ENCODE results near the gene ZSCAN5B.
A peak's percentile ranks its signal among the peaks of the same experiment; 100 is the strongest.
"Not testable (repeated sequence)": the region's sequence is repeated elsewhere in the genome, so short reads cannot be mapped to it uniquely, and the experiment has no call there.

Gene ZSCAN5B, protein sequence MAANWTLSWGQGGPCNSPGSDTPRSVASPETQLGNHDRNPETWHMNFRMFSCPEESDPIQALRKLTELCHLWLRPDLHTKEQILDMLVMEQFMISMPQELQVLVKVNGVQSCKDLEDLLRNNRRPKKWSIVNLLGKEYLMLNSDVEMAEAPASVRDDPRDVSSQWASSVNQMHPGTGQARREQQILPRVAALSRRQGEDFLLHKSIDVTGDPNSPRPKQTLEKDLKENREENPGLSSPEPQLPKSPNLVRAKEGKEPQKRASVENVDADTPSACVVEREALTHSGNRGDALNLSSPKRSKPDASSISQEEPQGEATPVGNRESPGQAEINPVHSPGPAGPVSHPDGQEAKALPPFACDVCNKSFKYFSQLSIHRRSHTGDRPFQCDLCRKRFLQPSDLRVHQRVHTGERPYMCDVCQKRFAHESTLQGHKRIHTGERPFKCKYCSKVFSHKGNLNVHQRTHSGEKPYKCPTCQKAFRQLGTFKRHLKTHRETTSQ

DNA sequence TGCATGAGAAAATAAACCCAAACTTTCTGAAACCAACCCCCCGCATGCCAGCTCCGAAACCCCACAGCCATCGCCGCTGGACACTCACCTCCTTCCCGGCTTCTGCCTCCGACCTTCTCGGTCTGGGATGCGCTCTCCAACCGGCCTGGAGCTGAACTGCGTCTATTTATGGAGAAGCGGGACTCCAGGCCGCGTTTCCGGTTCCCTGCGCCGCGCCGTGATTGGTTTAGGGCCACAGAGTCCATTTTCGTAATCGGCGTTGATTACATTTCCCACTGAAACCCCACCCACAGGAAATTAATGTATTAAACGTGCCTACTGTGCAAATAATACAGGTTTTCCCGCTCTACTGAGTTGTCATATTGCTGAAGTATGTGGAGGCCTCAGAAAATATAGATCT, at the start of gene ZSCAN5B:
Gene ZSCAN5B, minus strand, starts transcription at position 138 of the 400 bp plus-strand sequence. CDS start 4,731 bp downstream, outside the sequence.
- DNase-seq (ENCODE audit: low read depth): not testable (repeated sequence)

DNA sequence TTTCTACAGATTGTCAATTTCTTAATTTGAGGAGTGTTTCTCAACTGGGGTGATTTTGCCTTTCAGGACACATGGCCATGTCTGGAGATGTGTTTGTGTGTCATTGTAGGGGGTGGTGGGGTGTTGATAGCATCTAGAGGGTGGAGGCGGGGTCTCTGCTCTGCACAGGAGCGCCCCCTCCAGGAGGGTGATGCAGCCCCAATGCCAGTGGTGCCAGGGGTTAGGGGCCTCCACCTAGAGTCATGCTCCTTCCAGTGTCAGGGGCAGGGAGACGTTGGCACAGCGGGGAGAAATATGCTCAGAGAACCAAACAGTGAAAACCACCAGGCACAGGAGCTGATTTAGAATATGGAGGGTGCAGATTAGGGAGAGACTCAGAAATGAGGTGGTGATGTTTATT, 48.2 kb upstream of the ZSCAN5B start:
- DNase-seq (ENCODE audit: low read depth): not testable (repeated sequence)

DNA sequence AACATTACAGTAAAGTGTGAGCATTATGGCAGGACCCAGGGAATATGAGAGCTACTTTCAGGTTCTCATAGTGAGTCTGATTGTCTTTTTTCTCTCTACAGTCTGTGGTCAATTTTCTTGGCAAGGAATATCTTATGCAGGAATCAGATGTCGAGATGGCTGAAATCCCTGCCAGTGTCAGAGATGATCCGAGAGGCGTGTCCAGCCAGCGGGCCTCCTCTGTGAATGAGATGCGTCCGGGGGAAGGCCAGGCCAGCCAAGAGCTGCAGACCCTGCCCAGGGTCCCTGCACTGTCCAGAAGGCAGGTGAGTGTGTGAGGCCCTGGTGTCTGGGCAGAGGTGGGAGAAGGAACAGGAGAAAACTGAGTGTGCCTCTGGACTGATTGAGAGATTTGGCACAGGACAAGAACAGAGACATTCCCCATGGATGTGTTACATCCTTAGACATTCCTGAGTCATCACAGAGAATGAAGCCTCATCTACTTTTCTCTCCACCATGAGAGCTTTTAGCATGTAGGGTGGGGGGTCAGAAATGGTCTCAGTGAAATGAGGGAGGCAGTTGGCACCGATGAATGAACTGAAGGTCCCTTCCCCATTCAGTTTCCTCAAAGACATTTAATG, 47.6 kb upstream of the ZSCAN5B start:
- DNase-seq (ENCODE audit: low read depth): peak; percentile 13

DNA sequence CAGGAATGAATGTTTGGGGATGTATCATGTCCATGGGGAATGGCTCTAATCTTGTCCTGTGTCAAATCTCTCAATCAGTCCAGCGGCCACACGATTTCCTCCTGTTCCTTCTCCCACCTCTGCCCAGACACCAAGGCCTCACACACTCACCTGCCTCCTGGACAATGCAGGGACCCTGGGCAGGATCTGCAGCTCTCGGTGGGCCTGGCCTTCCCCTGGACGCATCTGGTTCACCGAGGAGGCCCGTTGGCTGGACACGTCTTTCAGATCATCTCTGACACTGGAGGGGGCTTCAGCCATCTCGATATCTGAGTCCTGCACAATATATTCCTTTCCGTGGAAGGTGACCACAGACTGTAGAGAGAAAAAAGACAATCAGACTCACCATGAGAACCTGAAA, 25.9 kb upstream of the ZSCAN5B start:
- no peak for DNase-seq (ENCODE audit: low read depth)

DNA sequence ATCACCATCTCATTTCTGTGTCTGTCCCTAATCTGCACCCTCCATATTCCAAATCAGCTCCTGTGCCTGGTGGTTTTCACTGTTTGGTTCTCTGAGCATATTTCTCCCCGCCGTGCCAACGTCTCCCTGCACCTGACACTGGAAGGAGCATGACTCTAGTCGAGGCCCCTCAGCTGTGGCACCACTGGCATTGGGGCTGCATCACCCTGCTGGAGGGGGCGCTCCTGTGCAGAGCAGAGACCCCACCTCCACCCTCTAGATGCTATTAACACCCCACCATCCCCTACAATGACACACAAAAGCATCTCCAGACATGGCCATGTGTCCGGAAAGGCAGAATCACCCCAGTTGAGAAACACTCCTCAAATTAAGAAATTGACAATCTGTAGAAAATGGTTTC, 25.3 kb upstream of the ZSCAN5B start:
- DNase-seq (ENCODE audit: low read depth): no peak

DNA sequence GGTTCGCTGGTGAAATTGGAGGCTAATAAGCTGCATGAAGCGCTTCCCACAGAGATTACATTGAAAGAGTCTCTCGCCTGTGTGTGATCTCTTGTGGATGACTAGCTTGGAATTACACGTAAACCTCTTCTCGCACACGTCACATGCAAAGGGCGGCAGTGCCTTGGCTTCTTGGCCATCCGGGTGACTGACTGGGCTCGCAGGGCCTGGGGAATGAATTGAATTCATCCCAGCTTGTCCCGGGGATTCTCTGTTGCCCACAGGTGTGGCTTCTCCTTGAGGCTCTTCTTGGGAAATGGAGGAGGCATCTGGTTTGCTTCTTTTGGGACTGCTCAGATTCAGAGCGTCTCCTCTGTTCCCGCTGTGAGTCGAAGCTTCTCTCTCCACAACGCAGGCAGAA, 24.3 kb upstream of the ZSCAN5B start:
- DNase-seq (ENCODE audit: low read depth): no peak

DNA sequence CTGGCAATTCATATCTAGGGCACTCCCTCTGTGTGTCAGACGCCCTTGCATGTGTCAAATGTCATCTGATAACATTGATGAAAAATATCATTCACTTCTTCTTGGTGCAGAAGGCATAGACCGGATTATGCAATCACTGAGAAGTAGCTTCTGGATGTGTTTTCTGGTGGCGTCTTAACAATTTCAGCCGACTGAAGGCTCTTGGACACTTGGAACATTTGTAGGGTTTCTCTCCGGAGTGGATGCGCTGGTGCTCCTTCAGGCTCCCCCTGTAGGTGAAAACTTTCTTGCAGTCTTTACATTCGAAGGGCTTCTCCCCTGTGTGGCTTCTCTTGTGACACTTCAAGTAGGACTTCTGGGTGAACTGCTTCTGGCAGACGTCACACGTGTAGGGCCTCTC, 23.9 kb upstream of the ZSCAN5B start:
- DNase-seq (ENCODE audit: low read depth): not testable (repeated sequence)

DNA sequence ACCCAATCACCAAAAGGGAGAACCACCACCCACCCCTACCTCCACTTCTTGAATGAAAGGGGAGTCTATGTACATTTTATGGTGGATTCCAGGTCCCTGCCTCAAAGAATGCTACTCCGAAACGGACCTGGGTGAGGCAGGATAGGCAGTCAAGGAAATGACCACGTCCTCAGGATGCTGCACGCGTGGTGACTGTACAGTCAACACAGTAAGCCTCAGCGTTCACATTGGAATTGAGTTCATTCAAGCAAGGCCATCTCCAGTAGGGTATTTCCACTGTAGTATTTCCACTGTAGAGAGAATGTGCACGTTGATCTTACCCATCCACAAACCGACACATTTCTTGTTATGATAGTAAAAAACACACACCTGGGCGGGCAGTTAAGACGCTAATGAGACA, 21.4 kb upstream of the ZSCAN5B start:
- no peak for DNase-seq (ENCODE audit: low read depth)

DNA sequence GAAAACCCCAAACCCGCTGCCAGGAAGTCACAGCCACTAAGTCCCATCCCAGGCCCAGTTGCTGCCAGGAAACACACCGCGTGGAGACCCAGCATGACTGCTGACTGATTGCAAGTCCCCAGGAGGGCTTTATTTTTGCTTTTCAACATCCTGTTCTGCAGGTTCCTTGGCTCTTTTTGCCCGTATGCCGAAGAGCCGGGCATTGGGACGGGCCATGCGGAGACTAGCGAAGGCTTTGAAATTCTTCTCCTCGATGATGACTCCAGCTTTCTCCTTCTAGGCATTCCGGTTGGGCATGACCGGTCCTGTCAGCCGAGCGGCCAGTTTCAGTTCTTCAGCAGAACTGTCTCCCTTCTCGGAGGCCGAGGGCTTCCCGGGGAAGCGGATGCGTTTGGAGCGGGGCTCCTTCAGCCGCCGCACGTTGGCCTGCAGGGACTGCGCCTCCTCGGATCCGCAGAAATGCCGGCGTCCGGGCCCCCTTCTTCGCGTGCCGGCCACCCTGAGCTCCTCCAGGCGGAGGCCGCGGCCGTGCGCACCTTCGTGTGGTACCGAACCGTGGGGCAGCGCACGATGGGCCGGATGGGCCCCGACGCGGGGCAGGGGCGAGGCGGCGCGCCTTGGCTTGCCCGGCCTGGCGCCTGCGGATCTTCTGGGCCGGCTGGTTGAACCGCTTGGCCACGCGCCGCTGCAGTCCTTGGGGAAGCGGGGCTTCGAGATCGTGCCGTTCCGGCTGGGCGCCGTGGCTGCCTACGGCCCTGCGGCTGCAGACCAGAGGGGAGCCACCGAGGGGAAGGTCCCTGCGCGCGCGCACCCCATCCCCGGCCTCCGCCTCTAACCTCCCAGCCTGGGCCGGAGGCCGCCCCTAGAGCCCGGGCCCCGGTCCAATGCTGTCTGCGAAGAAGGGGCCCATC, 19.7 kb upstream of the ZSCAN5B start:
- DNase-seq (ENCODE audit: low read depth): peak; percentile 13

DNA sequence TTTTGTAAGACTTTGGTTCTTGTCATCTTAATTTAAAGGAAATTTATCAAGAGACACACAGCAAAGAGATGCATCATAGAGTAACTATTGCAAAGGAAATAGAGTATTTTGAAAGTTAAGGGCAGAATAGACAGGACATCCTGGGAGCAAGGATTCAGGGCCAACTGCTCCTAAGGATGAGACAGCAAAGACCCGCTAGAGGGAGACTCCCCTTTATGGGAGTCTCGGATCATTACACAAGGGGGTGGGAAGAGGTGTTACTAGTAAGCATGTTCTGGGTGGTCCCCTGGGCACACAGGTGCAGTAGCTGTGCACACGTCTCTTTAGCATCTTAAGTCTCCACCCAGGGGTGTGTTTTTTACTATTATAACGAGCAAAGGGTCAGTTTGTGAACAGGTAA, 14.1 kb upstream of the ZSCAN5B start:
- DNase-seq (ENCODE audit: low read depth): no peak

DNA sequence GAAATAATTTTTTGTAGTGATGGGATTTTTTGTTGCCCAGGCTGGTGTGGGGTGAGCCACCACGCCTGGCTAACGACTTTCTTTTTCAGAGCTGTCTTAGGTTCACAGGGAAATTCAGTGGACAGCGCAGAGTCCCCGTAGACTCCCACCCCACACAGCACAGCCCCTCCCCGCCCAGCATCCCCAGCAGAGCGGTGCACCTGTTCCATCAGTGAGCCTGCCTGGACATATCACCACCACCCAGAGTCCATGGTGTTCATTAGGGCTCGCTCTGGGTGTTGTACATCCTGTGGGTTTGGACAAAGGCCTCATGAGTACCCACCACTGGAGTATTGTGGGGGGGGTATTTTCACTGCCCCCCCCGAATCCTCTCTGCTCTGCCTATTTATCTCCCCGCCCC, 12.5 kb upstream of the ZSCAN5B start:
- DNase-seq (ENCODE audit: low read depth): not testable (repeated sequence)

DNA sequence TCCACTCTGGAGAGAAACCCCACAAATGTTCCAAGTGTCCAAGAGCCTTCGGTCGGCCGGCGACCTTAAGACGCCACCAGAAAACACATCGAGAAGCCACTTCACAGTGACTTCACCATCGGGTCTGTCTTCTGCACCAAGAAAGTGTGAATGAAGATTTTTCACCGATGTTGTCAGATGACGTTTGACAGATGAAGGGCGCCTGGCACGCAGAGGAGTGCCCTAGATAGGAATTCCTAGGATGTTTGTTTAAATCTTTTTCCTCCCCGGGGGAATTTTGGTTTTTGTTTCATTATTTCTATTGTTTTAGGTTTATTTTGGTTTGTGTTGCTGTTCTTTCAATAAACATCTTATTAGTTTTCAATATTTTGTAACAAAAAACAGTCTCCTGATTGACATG, 11.5 kb upstream of the ZSCAN5B start:
- DNase-seq (ENCODE audit: low read depth): no peak

DNA sequence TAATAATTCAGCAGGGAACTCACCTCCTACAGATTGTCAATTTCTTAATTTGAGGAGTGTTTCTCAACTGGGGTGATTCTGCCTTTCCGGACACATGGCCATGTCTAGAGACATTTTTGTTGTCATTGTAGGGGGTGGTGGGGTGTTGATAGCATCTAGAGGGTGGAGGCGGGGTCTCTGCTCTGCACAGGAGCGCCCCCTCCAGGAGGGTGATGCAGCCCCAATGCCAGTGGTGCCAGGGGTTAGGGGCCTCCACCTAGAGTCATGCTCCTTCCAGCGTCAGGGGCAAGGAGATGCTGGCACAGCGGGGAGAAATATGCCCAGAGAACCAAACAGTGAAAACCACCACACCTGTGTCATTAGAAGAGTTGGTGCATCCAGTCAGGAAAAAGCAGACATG, 10.0 kb upstream of the ZSCAN5B start:
- not testable (repeated sequence) for DNase-seq (ENCODE audit: low read depth)

DNA sequence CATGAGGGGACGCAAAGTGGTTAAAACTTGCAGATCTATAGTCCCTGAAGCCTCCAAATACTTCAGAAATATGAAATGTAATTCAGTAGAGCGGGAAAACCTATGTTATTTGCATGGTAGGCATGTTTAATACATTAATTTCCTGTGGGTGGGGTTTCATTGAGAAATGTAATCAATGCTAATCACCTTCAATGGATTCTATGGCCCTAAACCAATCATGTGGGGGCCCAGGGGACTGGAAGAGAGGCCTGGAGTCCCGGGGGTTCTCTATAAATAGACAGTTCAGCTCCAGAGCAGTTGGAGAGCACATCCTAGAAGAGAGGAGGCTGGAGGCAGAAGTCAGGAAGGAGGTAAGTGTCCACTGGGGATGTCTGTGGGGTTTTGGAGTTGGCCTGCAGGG, 4.4 kb upstream of the ZSCAN5B start, which contains the start of gene ZSCAN5C:
Gene ZSCAN5C, plus strand, starts transcription at position 301 of the 400 bp plus-strand sequence. CDS start 3,641 bp downstream, outside the sequence.
- DNase-seq (ENCODE audit: low read depth): no peak

DNA sequence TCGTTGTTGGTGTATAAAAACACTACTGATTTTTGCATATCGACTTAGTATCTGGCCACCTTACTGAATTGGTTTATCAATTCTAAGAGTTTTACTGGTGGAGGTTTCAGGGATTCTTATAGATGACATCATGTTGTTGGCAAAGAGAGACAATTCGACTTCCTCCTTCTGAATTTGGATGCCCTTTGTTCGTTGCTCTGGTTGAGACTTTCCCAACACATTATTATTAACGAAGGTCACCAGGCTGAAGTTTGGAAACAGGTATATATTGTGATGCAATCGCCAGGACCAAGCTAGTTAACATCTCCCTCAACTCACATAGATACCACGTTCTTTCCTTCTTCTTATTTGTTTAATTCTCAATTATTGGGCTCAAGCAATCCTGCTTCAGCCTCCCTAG, 2.1 kb upstream of the ZSCAN5B start:
- DNase-seq (ENCODE audit: low read depth): no peak

DNA sequence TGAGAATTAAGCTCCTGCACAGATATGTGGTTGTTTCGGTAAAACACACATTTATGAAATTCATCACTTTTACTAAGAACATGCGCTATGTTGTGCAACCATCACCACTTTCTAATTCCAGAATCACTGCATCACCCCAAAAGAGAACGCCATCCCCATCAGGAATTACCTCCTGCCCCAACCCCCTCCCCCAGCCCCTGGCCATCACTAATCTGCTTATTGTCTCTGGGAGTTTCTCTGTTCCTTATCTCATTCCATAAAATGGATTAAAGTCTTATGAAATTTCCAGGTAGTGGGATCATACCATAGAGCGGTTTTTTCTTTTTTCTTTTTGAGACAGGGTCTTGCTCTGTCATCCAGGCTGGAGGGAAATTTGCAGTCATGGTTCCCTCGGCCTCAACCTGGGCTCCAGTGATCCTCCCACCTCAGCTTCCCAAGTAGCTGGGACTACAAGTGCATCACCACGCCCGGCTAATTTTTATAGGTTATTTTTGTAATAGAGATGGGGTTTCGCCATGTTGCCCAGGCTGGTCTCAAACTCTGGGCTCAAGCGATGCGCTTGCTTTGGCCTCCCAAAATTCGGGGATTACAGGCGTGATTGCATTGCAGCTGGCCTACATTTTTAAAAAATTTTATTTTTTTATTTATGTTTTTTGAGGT, 3.5 kb downstream of the ZSCAN5B start:
- no peak for DNase-seq (ENCODE audit: low read depth)

DNA sequence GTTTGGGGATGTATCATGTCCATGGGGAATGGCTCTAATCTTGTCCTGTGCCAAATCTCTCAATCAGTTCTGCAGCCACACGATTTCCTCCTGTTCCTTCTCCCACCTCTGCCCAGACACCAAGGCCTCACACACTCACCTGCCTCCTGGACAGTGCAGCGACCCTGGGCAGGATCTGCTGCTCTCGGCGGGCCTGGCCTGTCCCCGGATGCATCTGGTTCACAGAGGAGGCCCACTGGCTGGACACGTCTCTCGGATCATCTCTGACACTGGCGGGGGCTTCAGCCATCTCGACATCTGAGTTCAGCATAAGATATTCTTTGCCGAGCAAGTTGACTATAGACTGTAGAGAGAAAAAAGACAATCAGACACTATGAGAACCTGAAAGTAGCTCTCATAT, 5.9 kb downstream of the ZSCAN5B start:
- no peak for DNase-seq (ENCODE audit: low read depth)

DNA sequence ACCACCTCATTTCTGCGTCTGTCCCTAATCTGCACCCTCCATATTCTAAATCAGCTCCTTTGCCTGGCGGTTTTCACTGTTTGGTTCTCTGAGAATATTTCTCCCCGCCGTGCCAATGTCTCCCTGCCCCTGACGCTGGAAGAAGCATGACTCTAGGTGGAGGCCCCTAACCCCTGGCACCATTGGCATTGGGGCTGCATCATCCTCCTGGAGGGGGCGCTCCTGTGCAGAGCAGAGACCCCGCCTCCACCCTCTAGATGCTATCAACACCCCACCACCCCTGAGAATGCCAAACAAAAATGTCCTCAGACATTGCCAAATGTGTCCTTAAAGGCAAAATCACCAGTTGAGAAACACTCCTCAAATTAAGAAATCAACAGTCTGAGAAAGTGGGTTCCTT, 6.5 kb downstream of the ZSCAN5B start:
- no peak for DNase-seq (ENCODE audit: low read depth)

DNA sequence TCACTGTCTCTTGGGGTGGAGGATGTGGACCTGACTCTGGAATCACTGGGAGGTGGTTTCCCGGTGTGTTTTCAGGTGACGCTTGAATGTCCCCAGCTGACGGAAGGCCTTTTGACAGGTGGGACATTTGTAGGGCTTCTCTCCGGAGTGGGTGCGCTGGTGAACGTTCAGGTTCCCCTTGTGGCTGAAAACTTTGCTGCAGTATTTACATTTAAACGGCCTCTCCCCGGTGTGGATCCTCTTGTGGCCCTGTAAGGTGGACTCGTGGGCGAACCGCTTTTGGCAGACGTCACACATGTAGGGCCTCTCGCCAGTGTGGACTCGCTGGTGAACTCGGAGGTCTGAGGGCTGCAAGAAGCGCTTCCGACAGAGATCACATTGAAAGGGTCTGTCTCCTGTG, 7.8 kb downstream of the ZSCAN5B start:
- no peak for DNase-seq (ENCODE audit: low read depth)

DNA sequence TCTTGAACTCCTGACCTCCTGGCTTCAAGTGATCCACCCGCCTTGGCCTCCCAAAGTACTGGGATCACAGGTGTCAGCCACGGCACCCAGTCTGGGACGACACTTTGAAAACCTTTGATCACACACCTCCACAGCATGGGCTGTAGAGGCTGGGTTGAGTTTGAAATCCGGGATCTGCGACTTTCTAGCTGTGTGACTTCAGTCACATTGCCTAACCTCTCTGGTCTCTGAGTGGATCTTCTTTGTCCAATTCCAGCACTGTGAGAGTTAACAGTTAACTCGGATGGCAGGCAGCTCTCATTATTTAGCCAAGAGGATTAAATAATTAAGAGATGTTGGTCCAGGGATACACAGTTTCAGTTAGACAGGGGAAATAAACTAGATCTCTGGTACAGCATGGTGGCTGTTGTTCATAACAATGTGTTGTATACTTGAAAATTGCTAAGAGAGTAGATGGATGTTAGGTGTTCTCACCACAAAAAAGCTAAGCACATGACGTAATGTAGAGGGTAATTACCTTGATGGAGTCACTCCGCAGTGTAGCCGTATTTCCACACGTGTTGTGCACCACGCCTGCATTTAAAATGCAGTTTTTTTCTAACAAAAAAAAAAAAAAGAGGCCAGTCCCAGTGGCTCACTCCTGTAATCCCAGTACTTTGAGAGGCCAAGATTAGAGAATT, 19.9 kb downstream of the ZSCAN5B start:
- no peak for DNase-seq (ENCODE audit: low read depth)

DNA sequence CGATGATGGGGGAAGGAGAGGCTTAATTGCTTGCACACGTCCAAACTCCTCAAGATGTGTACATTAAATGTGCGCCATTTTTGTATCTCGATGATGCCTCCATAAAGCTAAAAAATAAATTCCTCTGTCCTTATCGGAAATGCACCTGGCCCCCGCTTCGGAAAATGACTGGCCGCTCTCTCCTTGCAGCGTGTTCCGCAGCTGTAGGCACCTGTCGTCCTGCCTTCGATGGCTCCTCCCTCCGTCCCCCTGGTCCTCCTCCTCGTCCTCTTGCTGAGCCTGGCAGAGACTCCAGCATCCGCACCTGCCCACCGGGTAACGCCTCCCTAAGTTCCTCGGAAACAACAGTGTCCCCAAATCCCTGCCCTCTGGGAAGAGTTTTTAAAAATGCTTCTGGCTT, 20.7 kb downstream of the ZSCAN5B start:
- no peak for DNase-seq (ENCODE audit: low read depth)
